ENCODE data around the gene CILP2. TPM values are rescaled to one million over a fixed set of nuclear protein-coding genes. Genes with fewer than 3 reads are reported as not detected.
A peak's percentile ranks its signal among the peaks of the same experiment; 100 is the strongest.

CILP2 gene
- total RNA-seq, 1 donor from 2014 or later: 0.27 TPM

DNA sequence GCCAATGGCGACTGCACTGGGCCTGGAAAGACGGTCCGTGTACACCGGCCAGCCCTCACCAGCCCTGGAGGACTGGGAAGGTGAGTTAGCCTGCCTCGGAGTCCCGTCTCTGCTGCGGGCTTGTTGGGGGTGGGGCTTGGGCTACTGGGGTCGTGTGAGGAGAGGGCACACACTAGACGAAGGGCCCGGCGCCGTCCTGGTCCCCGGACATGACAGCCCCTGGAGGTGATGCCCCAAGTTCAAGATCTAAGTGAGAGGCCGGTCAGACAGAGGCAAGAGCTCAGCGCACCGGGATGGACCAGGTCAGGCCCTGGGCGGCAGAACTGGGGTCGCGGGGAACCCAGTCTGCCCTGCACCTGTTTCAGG is 1.6 kb downstream of the CILP2 start:
- ATAC-seq (no peak), DNase-seq (ENCODE audit: low spot score) (no peak)
- intact Hi-C loops (cut with DNase I): loop anchor here (5.0 kb wide), 1 partner anchor 418 kb away; no protein-coding TSS in a partner anchor

- intact Hi-C loops (cut with DNase I): no loop called here
- ATAC-seq (peak; percentile 68), DNase-seq (ENCODE audit: low spot score) (peak; percentile 81)
Observed at GRCh38 chr19:19540064-19540714, 2.1 kb downstream of the CILP2 start.

- intact Hi-C loops (cut with DNase I): no loop called here
- ATAC-seq: no peak
- no peak for DNase-seq (ENCODE audit: low spot score)
Observed at GRCh38 chr19:19540715-19541515, 2.9 kb downstream of the CILP2 start.

GRCh38 chr19:19541616-19542015 is 3.6 kb downstream of the CILP2 start:
- DNase-seq (ENCODE audit: low spot score) (no peak), ATAC-seq (no peak)
- intact Hi-C loops (cut with DNase I): no loop called here

DNA sequence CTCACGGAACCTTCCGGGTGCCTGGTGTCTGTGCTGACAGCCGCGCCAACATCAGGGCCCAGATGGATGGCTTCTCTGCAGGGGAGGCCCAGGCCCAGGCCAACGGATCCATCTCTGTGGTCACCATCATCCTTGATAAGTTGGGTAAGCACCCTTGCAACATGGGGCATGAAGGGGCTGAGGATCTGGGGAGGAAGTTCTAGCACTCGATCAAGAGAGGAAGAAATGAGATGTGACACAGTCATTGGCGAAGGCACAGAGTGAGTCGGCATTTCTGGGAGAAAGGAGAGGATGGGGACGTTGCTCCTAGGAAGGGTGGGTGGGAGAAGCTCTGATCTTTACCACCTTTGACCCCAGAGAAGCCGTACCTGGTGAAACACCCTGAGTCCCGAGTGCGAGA is 4.4 kb downstream of the CILP2 start:
- ATAC-seq (no peak), DNase-seq (ENCODE audit: low spot score) (no peak)
- intact Hi-C loops (cut with DNase I): no loop called here

- ATAC-seq (no peak), DNase-seq (ENCODE audit: low spot score) (no peak)
- intact Hi-C loops (cut with DNase I): no loop called here
Observed at GRCh38 chr19:19543101-19543500, 5.0 kb downstream of the CILP2 start.

DNA sequence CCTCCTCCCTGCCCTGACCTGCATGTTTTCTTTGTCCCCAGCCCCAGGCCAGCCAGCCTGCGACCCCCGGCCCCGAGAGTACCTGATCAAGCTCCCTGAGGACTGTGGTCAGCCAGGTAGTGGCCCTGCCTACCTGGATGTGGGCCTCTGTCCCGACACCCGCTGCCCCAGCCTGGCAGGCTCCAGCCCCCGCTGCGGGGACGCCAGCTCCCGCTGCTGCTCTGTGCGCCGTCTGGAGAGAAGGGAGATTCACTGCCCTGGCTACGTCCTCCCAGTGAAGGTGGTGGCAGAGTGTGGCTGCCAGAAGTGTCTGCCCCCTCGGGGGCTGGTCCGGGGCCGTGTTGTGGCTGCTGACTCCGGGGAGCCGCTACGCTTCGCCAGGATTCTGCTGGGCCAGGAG is 5.6 kb downstream of the CILP2 start:
- no peak for ATAC-seq
- intact Hi-C loops (cut with DNase I): no loop called here
- DNase-seq (ENCODE audit: low spot score): no peak

DNA sequence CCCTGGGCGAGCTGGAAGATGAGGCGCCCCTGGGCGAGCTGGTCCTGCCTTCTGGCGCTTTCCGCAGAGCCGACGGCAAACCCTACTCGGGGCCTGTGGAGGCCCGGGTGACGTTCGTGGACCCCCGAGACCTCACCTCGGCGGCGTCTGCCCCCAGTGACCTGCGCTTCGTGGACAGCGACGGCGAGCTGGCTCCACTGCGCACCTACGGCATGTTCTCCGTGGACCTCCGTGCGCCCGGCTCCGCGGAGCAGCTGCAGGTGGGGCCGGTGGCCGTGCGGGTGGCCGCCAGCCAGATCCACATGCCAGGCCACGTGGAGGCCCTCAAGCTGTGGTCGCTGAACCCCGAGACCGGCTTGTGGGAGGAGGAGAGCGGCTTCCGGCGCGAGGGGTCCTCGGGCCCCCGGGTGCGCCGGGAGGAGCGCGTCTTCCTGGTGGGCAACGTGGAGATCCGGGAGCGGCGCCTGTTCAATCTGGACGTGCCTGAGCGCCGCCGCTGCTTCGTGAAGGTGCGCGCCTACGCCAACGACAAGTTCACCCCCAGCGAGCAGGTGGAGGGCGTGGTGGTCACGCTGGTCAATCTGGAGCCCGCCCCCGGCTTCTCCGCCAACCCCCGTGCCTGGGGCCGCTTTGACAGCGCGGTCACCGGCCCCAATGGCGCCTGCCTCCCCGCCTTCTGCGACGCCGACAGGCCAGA is 6.3 kb downstream of the CILP2 start:
- intact Hi-C loops (cut with DNase I): no loop called here
- DNase-seq (ENCODE audit: low spot score) (no peak), ATAC-seq (no peak)

DNA sequence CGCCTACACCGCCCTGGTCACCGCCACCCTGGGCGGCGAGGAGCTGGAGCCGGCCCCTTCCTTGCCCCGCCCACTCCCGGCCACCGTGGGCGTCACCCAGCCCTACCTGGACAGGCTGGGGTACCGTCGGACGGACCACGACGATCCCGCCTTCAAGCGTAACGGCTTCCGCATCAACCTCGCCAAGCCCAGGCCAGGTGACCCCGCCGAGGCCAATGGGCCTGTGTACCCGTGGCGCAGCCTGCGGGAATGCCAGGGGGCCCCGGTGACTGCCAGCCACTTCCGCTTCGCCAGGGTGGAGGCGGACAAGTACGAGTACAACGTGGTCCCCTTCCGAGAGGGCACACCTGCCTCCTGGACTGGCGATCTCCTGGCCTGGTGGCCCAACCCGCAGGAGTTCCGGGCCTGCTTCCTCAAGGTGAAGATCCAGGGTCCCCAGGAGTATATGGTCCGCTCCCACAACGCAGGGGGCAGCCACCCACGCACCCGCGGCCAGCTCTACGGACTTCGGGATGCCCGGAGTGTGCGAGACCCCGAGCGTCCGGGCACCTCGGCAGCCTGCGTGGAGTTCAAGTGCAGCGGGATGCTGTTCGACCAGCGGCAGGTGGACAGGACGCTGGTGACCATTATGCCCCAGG is 7.0 kb downstream of the CILP2 start:
- no peak for DNase-seq (ENCODE audit: low spot score)
- no peak for ATAC-seq
- intact Hi-C loops (cut with DNase I): no loop called here

- ATAC-seq (no peak), DNase-seq (ENCODE audit: low spot score) (no peak)
- intact Hi-C loops (cut with DNase I): no loop called here
Observed at GRCh38 chr19:19545707-19546106, 7.6 kb downstream of the CILP2 start.

GRCh38 chr19:19546751-19547162 is 8.7 kb downstream of the CILP2 start:
- ATAC-seq (peak; percentile 19), DNase-seq (ENCODE audit: low spot score) (no peak)
- intact Hi-C loops (cut with DNase I): no loop called here

DNA sequence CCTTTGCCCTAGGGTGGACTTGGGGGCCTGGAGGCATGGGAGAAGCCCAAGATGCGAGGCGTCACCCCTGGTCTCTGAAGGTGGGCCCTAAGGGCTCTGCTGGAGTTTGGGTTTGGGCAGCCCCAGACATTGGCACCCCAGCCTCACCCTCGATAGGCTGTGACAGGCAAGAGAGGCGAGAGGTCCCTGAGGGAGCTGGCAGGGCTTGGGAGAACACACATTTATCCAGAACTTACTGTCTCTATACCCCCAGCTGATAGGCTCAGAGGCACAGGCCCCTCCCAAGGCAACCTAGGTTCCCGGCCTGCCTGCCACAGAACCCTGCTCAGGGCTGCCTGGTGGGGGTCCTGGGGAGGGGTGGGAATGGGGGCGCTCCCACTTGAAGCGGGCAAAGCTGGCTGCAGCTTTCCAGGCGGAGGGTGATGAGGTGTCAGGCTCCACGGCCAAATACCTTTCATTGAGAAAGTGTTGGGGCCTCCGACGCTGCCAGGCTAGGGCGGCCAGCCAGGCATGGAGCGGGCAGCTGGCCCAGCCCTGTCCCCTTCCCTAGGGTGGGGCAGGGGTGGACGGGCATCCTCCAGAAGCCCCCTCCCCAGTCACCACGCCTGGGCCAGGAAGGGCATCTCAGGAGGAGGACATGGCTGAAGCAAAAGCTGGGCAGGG is 9.7 kb downstream of the CILP2 start:
- ATAC-seq: no peak
- DNase-seq (ENCODE audit: low spot score): no peak
- intact Hi-C loops (cut with DNase I): no loop called here

- no peak for DNase-seq (ENCODE audit: low spot score)
- no peak for ATAC-seq
- intact Hi-C loops (cut with DNase I): no loop called here
Observed at GRCh38 chr19:19548915-19549759, 11.1 kb downstream of the CILP2 start.

- no peak for ATAC-seq
- intact Hi-C loops (cut with DNase I): no loop called here
- no peak for DNase-seq (ENCODE audit: low spot score)
Observed at GRCh38 chr19:19549804-19550464, 11.9 kb downstream of the CILP2 start.

DNA sequence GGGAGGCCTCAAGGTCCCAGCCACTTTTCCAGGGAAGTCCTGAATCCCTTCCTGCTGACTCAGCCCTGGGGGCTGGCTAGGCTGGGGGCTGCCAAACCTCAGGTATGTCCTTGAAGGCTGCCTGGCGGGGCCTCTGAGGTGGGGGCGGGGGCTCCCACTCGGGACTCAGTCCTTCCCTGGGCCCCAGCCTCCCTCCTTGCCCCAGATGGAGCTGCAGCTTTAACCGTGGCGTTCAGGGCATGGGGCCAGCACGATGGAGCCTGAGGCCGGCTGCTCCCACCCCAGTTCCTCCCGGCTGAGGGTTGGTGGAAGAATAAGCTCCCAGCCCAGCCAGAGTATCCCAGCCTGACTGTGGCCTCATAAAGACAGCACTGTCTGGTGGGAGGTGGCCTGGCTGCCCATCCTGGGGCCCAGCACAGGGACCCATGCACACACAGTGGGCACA is 12.4 kb downstream of the CILP2 start:
- no peak for ATAC-seq

DNA sequence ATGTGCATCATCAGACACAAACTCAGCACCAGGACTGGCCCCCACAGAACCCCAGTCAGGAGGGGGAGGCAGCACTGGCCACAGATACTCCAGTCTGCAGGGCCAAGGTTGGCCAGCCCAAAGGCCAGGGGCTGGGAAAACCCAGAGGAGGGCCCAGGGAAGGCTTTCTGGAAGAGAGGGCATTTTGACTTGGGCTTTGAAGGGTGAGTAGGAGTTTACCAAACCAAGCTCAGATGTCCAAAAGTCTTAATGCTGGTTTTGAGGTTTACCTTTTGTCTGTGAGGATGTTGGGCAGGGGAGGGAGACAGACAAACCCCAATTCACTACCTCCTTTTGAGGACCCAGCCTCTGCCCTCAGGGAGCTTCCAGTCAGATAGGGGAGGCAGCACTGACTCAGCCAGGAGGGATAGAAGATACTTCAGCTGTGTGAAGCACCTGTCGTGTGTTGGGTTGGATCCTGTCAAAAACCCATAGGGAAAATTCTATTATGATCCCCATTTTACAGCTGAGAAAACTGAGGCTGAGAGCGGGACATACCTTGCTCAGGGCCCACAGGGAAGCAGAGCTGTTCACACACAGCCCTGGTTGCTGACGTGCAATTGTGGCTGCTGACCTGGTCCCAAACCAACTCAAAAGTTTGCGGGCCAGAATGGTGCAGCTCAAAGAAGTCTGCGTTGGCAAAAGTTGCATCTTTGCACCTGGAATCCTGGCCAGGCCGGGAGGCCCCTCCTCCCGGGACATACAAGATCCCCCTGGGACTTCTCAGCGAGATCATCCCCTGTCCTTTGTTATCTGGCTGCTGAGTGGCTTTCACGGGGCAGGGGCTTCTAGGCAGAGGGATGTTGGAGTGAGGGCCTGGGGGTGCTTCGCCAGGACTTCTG is 13.1 kb downstream of the CILP2 start:
- intact Hi-C loops (cut with DNase I): no loop called here
- DNase-seq (ENCODE audit: low spot score): no peak
- ATAC-seq: no peak

More for the DNA sequence above, 12.4 kb downstream of the CILP2 start:
- intact Hi-C loops (cut with DNase I): no loop called here
- no peak for DNase-seq (ENCODE audit: low spot score)

GRCh38 chr19:19551853-19552192 is 13.8 kb downstream of the CILP2 start:
- intact Hi-C loops (cut with DNase I): no loop called here
- ATAC-seq (peak; percentile 61), DNase-seq (ENCODE audit: low spot score) (no peak)

All from sciatic nerve (tissue), 2 donors.